Ishikawa (cell line): ENCODE results near the gene UBXN10.

Source experiments
- CEBPB ChIP-seq: IDR thresholded peaks from 2 replicates; pipeline ENCODE4 v1.6.1; 2012
- CREB1 ChIP-seq: IDR thresholded peaks from 2 replicates; pipeline ENCODE4 v1.6.1; 2012; ENCODE audit warnings: low read depth
- EGR1 ChIP-seq: IDR thresholded peaks from 2 replicates; pipeline ENCODE4 v1.6.1; 2012
- EP300 ChIP-seq: IDR thresholded peaks from 2 replicates; pipeline ENCODE4 v1.6.1; 2012; ENCODE audit warnings: borderline replicate concordance
- FOXM1 ChIP-seq: IDR thresholded peaks from 2 replicates; pipeline ENCODE4 v1.6.1; 2012; ENCODE audit warnings: low read depth, borderline replicate concordance
- MAX ChIP-seq: IDR thresholded peaks from 2 replicates; pipeline ENCODE4 v1.6.1; 2012
- NFIC ChIP-seq: IDR thresholded peaks from 2 replicates; pipeline ENCODE4 v1.6.1; 2012
- RAD21 ChIP-seq: IDR thresholded peaks from 2 replicates; pipeline ENCODE4 v1.6.1; 2012; ENCODE audit warnings: low read depth
- REST ChIP-seq: IDR thresholded peaks from 2 replicates; pipeline ENCODE4 v1.6.1; 2012; ENCODE audit warnings: low read depth, mild to moderate bottlenecking
- TAF1 ChIP-seq: IDR thresholded peaks from 2 replicates; pipeline ENCODE4 v1.6.1; 2012; ENCODE audit warnings: low read depth, mild to moderate bottlenecking
- TCF12 ChIP-seq: IDR thresholded peaks from 2 replicates; pipeline ENCODE4 v1.6.1; 2012; ENCODE audit warnings: low read depth
- TEAD4 ChIP-seq: IDR thresholded peaks from 2 replicates; pipeline ENCODE4 v1.6.1; 2012
- USF1 ChIP-seq: IDR thresholded peaks from 2 replicates; pipeline ENCODE4 v1.6.1; 2012
- YY1 ChIP-seq: IDR thresholded peaks from 2 replicates; pipeline ENCODE4 v1.6.1; 2012; ENCODE audit warnings: low read depth
- ZBTB7A ChIP-seq: IDR thresholded peaks from 2 replicates; pipeline ENCODE4 v1.6.1; 2012; ENCODE audit warnings: low read depth

The UBXN10 gene

GRCh38 chr1:20160034-20160433 lies 25.9 kb upstream of the UBXN10 start:
- TF ChIP-seq NFIC (no peak), TAF1 (no peak), ZBTB7A (no peak), EGR1 (no peak), CEBPB (no peak), YY1 (no peak)

GRCh38 chr1:20164694-20165202 lies 21.1 kb upstream of the UBXN10 start:
- TF ChIP-seq NFIC: no peak
- no peak for TF ChIP-seq USF1
- no peak for TF ChIP-seq CEBPB
- no peak for TF ChIP-seq RAD21
- no peak for TF ChIP-seq TAF1
- TF ChIP-seq EP300: no peak

- TF ChIP-seq RAD21 (peak; percentile 32; the same call in 1 of the 2 replicates), ZBTB7A (no peak)
Observed at GRCh38 chr1:20165522-20165951, 20.4 kb upstream of the UBXN10 start.

GRCh38 chr1:20166051-20166450 lies 19.8 kb upstream of the UBXN10 start:
- no peak for TF ChIP-seq CREB1
- TF ChIP-seq CEBPB: no peak
- no peak for TF ChIP-seq REST

GRCh38 chr1:20167126-20167525 lies 18.8 kb upstream of the UBXN10 start:
- no peak for TF ChIP-seq EP300
- no peak for TF ChIP-seq REST
- TF ChIP-seq CEBPB: no peak
- TF ChIP-seq FOXM1: no peak
- TF ChIP-seq USF1: no peak
- TF ChIP-seq EGR1: no peak
- no peak for TF ChIP-seq MAX
- no peak for TF ChIP-seq RAD21
- no peak for TF ChIP-seq TAF1
- no peak for TF ChIP-seq TEAD4
- no peak for TF ChIP-seq CREB1
- no peak for TF ChIP-seq ZBTB7A
- no peak for TF ChIP-seq TCF12
- TF ChIP-seq YY1: no peak
- TF ChIP-seq NFIC: no peak

- no peak for TF ChIP-seq NFIC
- no peak for TF ChIP-seq TAF1
- no peak for TF ChIP-seq ZBTB7A
Observed at GRCh38 chr1:20168564-20169491, 17.1 kb upstream of the UBXN10 start.

GRCh38 chr1:20169932-20170331 lies 16.0 kb upstream of the UBXN10 start:
- TF ChIP-seq EP300 (no peak), MAX (no peak), TEAD4 (no peak), ZBTB7A (no peak), YY1 (no peak), CEBPB (no peak), REST (no peak), CREB1 (no peak), EGR1 (no peak), USF1 (no peak), TAF1 (no peak), FOXM1 (no peak), TCF12 (no peak), NFIC (no peak), RAD21 (no peak)
